ENCODE results near the gene S100A7A.

- TF ChIP-seq CTCF (IDR thresholded peaks at IDR 0.05; ENCODE audit: low read depth, low read length, poor library complexity, severe bottlenecking) (no peak), EZH2phosphoT487 (IDR thresholded peaks at IDR 0.05; ENCODE audit: borderline replicate concordance, low read length) (no peak)
Observed at GRCh38 chr1:153426809-153427208, 10.5 kb downstream of the S100A7A start.
